Astrocyte (in vitro differentiated cells and primary cell): ENCODE data around the gene ADGRL1.
"Not testable (repeated sequence)": the region's sequence is repeated elsewhere in the genome, so short reads cannot be mapped to it uniquely, and the experiment has no call there.

Source experiments
- CTCF ChIP-seq: IDR thresholded peaks from 2 replicates; pipeline ENCODE4 v1.5.1; 2011; ENCODE audit warnings: low read depth, mild to moderate bottlenecking, inconsistent platforms, low read length, moderate library complexity; ENCODE audit not compliant: insufficient read depth
- EZH2 ChIP-seq: IDR thresholded peaks from 2 replicates; pipeline ENCODE4 v1.6.1; 2012; ENCODE audit warnings: mild to moderate bottlenecking, low read length, inconsistent platforms; ENCODE audit not compliant: insufficient read depth

- TF ChIP-seq CTCF, EZH2: not testable (repeated sequence)
These were observed 48.0 kb upstream of the ADGRL1 start for GRCh38 chr19:14253822-14254599.
